ENCODE measurements around the gene IL19. TPM values are rescaled to one million over a fixed set of nuclear protein-coding genes. Genes with fewer than 3 reads are reported as not detected.

IL19 gene
- total RNA-seq, 1 donor from 2014 or later, result not detected

- intact Hi-C loops (cut with micrococcal nuclease), result no loop called here
- Mint-ChIP-seq H3K4me3 (peak overlapping the region; percentile 17), H3K27ac (peak overlapping the region; percentile 62), H3K9me3 (peaks cover 3% of the 10 kb centered on the region), H3K27me3 (peaks cover 38% of the 10 kb centered on the region), H3K4me1 (peaks cover 72% of the 10 kb centered on the region), H3K36me3 (ENCODE audit: low read depth) (peaks cover 2% of the 10 kb centered on the region)
- no peak for DNase-seq
These were observed 20.1 kb downstream of the IL19 start for GRCh38 chr1:206790502-206791250.

GRCh38 chr1:206792939-206793607 lies 22.5 kb downstream of the IL19 start:
- Mint-ChIP-seq H3K4me1 (peaks cover 60% of the 10 kb centered on the region), H3K36me3 (ENCODE audit: low read depth) (peaks cover 2% of the 10 kb centered on the region), H3K9me3 (peaks cover 3% of the 10 kb centered on the region), H3K27me3 (peaks cover 29% of the 10 kb centered on the region), H3K27ac (no peak overlapping the region), H3K4me3 (no peak overlapping the region)
- intact Hi-C loops (cut with micrococcal nuclease), result no loop called here
- DNase-seq, result no peak

- peaks cover 65% of the 10 kb centered on the region for H3K4me1 Mint-ChIP-seq
- no peak overlapping the region for H3K4me3 Mint-ChIP-seq
- no peak overlapping the region for H3K27ac Mint-ChIP-seq
- intact Hi-C loops (cut with micrococcal nuclease), result no loop called here
- no peak for DNase-seq
- H3K9me3 Mint-ChIP-seq, result peaks cover 3% of the 10 kb centered on the region
- H3K36me3 Mint-ChIP-seq (ENCODE audit: low read depth), result peaks cover 2% of the 10 kb centered on the region
- H3K27me3 Mint-ChIP-seq, result peaks cover 27% of the 10 kb centered on the region
These were observed 23.0 kb downstream of the IL19 start for GRCh38 chr1:206793620-206794019.

GRCh38 chr1:206794294-206794908 lies 23.8 kb downstream of the IL19 start:
- DNase-seq, result no peak
- Mint-ChIP-seq H3K4me3 (peak overlapping the region; percentile 25), H3K36me3 (ENCODE audit: low read depth) (peaks cover 2% of the 10 kb centered on the region), H3K4me1 (peaks cover 68% of the 10 kb centered on the region), H3K9me3 (peaks cover 3% of the 10 kb centered on the region), H3K27me3 (peaks cover 25% of the 10 kb centered on the region), H3K27ac (peak overlapping the region; percentile 74)
- intact Hi-C loops (cut with micrococcal nuclease), result no loop called here

- no peak overlapping the region for H3K4me3 Mint-ChIP-seq
- peaks cover 2% of the 10 kb centered on the region for H3K36me3 Mint-ChIP-seq (ENCODE audit: low read depth)
- intact Hi-C loops (cut with micrococcal nuclease), result no loop called here
- H3K4me1 Mint-ChIP-seq, result peaks cover 61% of the 10 kb centered on the region
- peaks cover 3% of the 10 kb centered on the region for H3K9me3 Mint-ChIP-seq
- H3K27me3 Mint-ChIP-seq, result peaks cover 20% of the 10 kb centered on the region
- DNase-seq, result no peak
- H3K27ac Mint-ChIP-seq, result no peak overlapping the region
These were observed 25.5 kb downstream of the IL19 start for GRCh38 chr1:206796116-206796515.

GRCh38 chr1:206796981-206797402 lies 26.4 kb downstream of the IL19 start:
- Mint-ChIP-seq H3K4me3 (no peak overlapping the region), H3K4me1 (peaks cover 63% of the 10 kb centered on the region), H3K9me3 (peaks cover 3% of the 10 kb centered on the region), H3K27ac (no peak overlapping the region), H3K36me3 (ENCODE audit: low read depth) (peaks cover 5% of the 10 kb centered on the region), H3K27me3 (peaks cover 25% of the 10 kb centered on the region)
- DNase-seq, result no peak
- intact Hi-C loops (cut with micrococcal nuclease), result no loop called here

GRCh38 chr1:206797534-206798383 lies 27.2 kb downstream of the IL19 start:
- Mint-ChIP-seq H3K27ac (no peak overlapping the region), H3K9me3 (peaks cover 3% of the 10 kb centered on the region), H3K4me3 (no peak overlapping the region), H3K36me3 (ENCODE audit: low read depth) (peaks cover 7% of the 10 kb centered on the region), H3K27me3 (peaks cover 27% of the 10 kb centered on the region), H3K4me1 (peaks cover 64% of the 10 kb centered on the region)
- intact Hi-C loops (cut with micrococcal nuclease), result no loop called here
- no peak for DNase-seq

GRCh38 chr1:206798384-206798996 lies 27.9 kb downstream of the IL19 start:
- Mint-ChIP-seq H3K4me3 (peak overlapping the region; percentile 41), H3K4me1 (peaks cover 71% of the 10 kb centered on the region), H3K27ac (peak overlapping the region; percentile 38), H3K27me3 (peaks cover 29% of the 10 kb centered on the region), H3K9me3 (peaks cover 3% of the 10 kb centered on the region), H3K36me3 (ENCODE audit: low read depth) (peaks cover 7% of the 10 kb centered on the region)
- no peak for DNase-seq
- intact Hi-C loops (cut with micrococcal nuclease), result no loop called here

- H3K36me3 Mint-ChIP-seq (ENCODE audit: low read depth), result peaks cover 7% of the 10 kb centered on the region
- intact Hi-C loops (cut with micrococcal nuclease), result no loop called here
- H3K27me3 Mint-ChIP-seq, result peaks cover 27% of the 10 kb centered on the region
- H3K4me3 Mint-ChIP-seq, result no peak overlapping the region
- peaks cover 2% of the 10 kb centered on the region for H3K9me3 Mint-ChIP-seq
- H3K4me1 Mint-ChIP-seq, result peaks cover 72% of the 10 kb centered on the region
- no peak for DNase-seq
- H3K27ac Mint-ChIP-seq, result no peak overlapping the region
These were observed 28.7 kb downstream of the IL19 start for GRCh38 chr1:206799311-206799710.

GRCh38 chr1:206800411-206800810 lies 29.8 kb downstream of the IL19 start:
- peaks cover 27% of the 10 kb centered on the region for H3K27me3 Mint-ChIP-seq
- no peak overlapping the region for H3K27ac Mint-ChIP-seq
- H3K9me3 Mint-ChIP-seq, result no peaks in the 10 kb centered on the region
- intact Hi-C loops (cut with micrococcal nuclease), result no loop called here
- peaks cover 5% of the 10 kb centered on the region for H3K36me3 Mint-ChIP-seq (ENCODE audit: low read depth)
- no peak for DNase-seq
- H3K4me1 Mint-ChIP-seq, result peaks cover 70% of the 10 kb centered on the region
- no peak overlapping the region for H3K4me3 Mint-ChIP-seq

GRCh38 chr1:206800891-206801290 lies 30.3 kb downstream of the IL19 start:
- no peak overlapping the region for H3K4me3 Mint-ChIP-seq
- no peaks in the 10 kb centered on the region for H3K9me3 Mint-ChIP-seq
- H3K36me3 Mint-ChIP-seq (ENCODE audit: low read depth), result peaks cover 5% of the 10 kb centered on the region
- intact Hi-C loops (cut with micrococcal nuclease), result no loop called here
- peaks cover 27% of the 10 kb centered on the region for H3K27me3 Mint-ChIP-seq
- DNase-seq, result no peak
- peaks cover 68% of the 10 kb centered on the region for H3K4me1 Mint-ChIP-seq
- no peak overlapping the region for H3K27ac Mint-ChIP-seq

- peaks cover 5% of the 10 kb centered on the region for H3K36me3 Mint-ChIP-seq (ENCODE audit: low read depth)
- intact Hi-C loops (cut with micrococcal nuclease), result no loop called here
- peaks cover 27% of the 10 kb centered on the region for H3K27me3 Mint-ChIP-seq
- peaks cover 71% of the 10 kb centered on the region for H3K4me1 Mint-ChIP-seq
- no peak overlapping the region for H3K4me3 Mint-ChIP-seq
- no peaks in the 10 kb centered on the region for H3K9me3 Mint-ChIP-seq
- peak overlapping the region; percentile 28 for H3K27ac Mint-ChIP-seq
- DNase-seq, result no peak
These were observed 30.9 kb downstream of the IL19 start for GRCh38 chr1:206801467-206801866.

- peaks cover 30% of the 10 kb centered on the region for H3K27me3 Mint-ChIP-seq
- H3K36me3 Mint-ChIP-seq (ENCODE audit: low read depth), result peaks cover 5% of the 10 kb centered on the region
- peak overlapping the region; percentile 87 for H3K27ac Mint-ChIP-seq
- peaks cover 78% of the 10 kb centered on the region for H3K4me1 Mint-ChIP-seq
- H3K4me3 Mint-ChIP-seq, result peak overlapping the region; percentile 55
- H3K9me3 Mint-ChIP-seq, result no peaks in the 10 kb centered on the region
- intact Hi-C loops (cut with micrococcal nuclease), result no loop called here
- no peak for DNase-seq
These were observed 31.8 kb downstream of the IL19 start for GRCh38 chr1:206802401-206802800.

Data from activated CD4-positive, alpha-beta T cell treated with anti-CD3 and anti-CD28 coated beads, Interleukin-2, amount 10 ng/mL, durations not matched to agents 24 days and 14 days (primary cell).